Stomach (tissue), 4 donors: ENCODE measurements around the gene FOXO1.

Experiments
- CTCF ChIP-seq, 7 experiments: fragments of 450-650 bp in 4 of 7; fragments of 200-600 bp in 3 of 7; sonication (generic) in 3 of 7; IDR thresholded peaks; one replicate each; pipeline ENCODE4 v1.5.1; 2016 to 2019; ENCODE audit warnings: antibody characterized with exemption in 7 of 7, control low read depth in 2 of 7, mild to moderate bottlenecking in 1 of 7
- POLR2A ChIP-seq, 4 donors: fragments of 450-650 bp; IDR thresholded peaks; one replicate each; pipeline ENCODE4 v1.6.1; 2016; ENCODE audit warnings: antibody characterized with exemption in 4 of 4, control low read depth in 2 of 4, mild to moderate bottlenecking in 1 of 4, moderate library complexity in 1 of 4
- POLR2AphosphoS5 ChIP-seq, 3 donors: sonication (generic); formaldehyde crosslinking; IDR thresholded peaks; one replicate each; pipeline ENCODE4 v1.6.1; 2016; ENCODE audit warnings: antibody characterized with exemption in 3 of 3

- TF ChIP-seq POLR2AphosphoS5 (IDR thresholded peaks at IDR 0.05) (no peak), CTCF (IDR thresholded peaks at IDR 0.05) (no peak), POLR2A (IDR thresholded peaks at IDR 0.05) (no peak)
Measured at GRCh38 chr13:40595693-40596092, 70.7 kb downstream of the FOXO1 start.
